Measurements from ENCODE around the gene TMEM242.
A peak's percentile ranks its signal among the peaks of the same experiment; 100 is the strongest.

- peak; percentile 14 to 57 (median 36) for TF ChIP-seq POLR2AphosphoS5 (IDR thresholded peaks at IDR 0.05)
- TF ChIP-seq EP300 (IDR thresholded peaks at IDR 0.05), result no peak
Measured at GRCh38 chr6:157269261-157269794, 54.0 kb downstream of the TMEM242 start.
